GM19397 (cell line): ENCODE data around the gene CHCHD6.

Source experiments
- ATAC-seq: cut with Tn5 transposase; IDR thresholded peaks from one replicate; pipeline ENCODE4 v1.9.1; 2021; ENCODE audit warnings: mild to moderate bottlenecking, moderate library complexity; ENCODE audit not compliant: unreplicated experiment

The CHCHD6 gene

GRCh38 chr3:126955004-126955790 lies 251.2 kb downstream of the CHCHD6 start:
- ATAC-seq = peak; percentile 75

GRCh38 chr3:126956361-126956760 lies 252.3 kb downstream of the CHCHD6 start:
- no peak for ATAC-seq

- no peak for ATAC-seq
Measured at GRCh38 chr3:126956866-126957650, 253.0 kb downstream of the CHCHD6 start.

GRCh38 chr3:126957776-126958637 lies 254.0 kb downstream of the CHCHD6 start:
- ATAC-seq = no peak

- no peak for ATAC-seq
Measured at GRCh38 chr3:126958638-126959085, 254.6 kb downstream of the CHCHD6 start.

GRCh38 chr3:126959136-126959920 lies 255.3 kb downstream of the CHCHD6 start:
- ATAC-seq = no peak

- no peak for ATAC-seq
Measured at GRCh38 chr3:126959921-126960603, 256.0 kb downstream of the CHCHD6 start.

GRCh38 chr3:126960604-126960995 lies 256.6 kb downstream of the CHCHD6 start:
- no peak for ATAC-seq

GRCh38 chr3:126961191-126961790 lies 257.3 kb downstream of the CHCHD6 start:
- no peak for ATAC-seq

- ATAC-seq = no peak
Measured at GRCh38 chr3:126961791-126962461, 257.9 kb downstream of the CHCHD6 start.

GRCh38 chr3:126962756-126963155 lies 258.7 kb downstream of the CHCHD6 start:
- no peak for ATAC-seq

GRCh38 chr3:126963261-126964190 lies 259.5 kb downstream of the CHCHD6 start:
- no peak for ATAC-seq

- ATAC-seq = no peak
Measured at GRCh38 chr3:126964261-126964660, 260.2 kb downstream of the CHCHD6 start.

- ATAC-seq = no peak
Measured at GRCh38 chr3:126964950-126965349, 260.9 kb downstream of the CHCHD6 start.

GRCh38 chr3:126965526-126966080 lies 261.6 kb downstream of the CHCHD6 start:
- no peak for ATAC-seq

GRCh38 chr3:126967386-126967785 lies 263.3 kb downstream of the CHCHD6 start:
- ATAC-seq = no peak
